ENCODE results near the gene LCMT2. TPM values are rescaled to one million over a fixed set of nuclear protein-coding genes. Genes with fewer than 3 reads are reported as not detected.

Gene LCMT2
- total RNA-seq, 1 donor from 2014 or later: 9.2 TPM

DNA sequence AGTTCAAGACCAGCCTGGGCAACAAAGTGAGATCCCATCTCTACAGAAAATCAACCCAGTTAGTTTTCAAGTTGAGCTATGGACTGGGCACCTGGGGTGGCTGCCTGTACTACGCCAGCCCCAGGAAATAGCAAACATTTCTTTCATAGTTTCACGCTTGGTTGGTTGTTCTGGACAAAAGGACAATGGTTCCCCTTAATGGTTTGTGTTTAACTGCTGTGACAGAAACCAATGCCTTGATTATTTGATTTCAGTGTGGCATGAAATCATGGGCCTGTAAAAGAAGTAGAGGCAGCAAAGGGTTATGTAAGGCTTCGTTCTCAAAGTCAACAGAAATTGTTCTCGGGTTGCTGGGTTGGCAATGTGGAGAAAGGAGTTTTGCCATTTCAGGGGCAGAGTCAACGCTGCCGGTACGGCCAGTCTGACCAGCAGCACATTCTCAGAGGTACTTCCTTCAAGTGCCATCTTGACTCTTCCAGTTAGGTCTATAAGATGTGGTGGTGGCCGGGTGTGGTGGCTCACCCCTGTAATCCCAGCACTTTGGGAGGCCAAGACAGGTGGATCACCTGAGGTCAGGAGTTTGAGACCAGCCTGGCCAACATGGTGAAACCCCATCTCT lies 12.7 kb downstream of the LCMT2 start:
- no peaks in the 10 kb centered on the region for H3K36me3 ChIP-seq (ENCODE audit: control insufficient read depth, insufficient read depth, low read length)
- TF ChIP-seq CTCF (IDR thresholded peaks at IDR 0.05; ENCODE audit: insufficient read depth, low read length, poor library complexity, severe bottlenecking): no peak
- H3K27me3 ChIP-seq (ENCODE audit: control insufficient read depth, insufficient read depth, low read length): no peaks in the 10 kb centered on the region
- H3K4me3 ChIP-seq (ENCODE audit: low read depth, low read length): no peak overlapping the region
- DNase-seq (ENCODE audit: low read depth): peak; percentile 34

DNA sequence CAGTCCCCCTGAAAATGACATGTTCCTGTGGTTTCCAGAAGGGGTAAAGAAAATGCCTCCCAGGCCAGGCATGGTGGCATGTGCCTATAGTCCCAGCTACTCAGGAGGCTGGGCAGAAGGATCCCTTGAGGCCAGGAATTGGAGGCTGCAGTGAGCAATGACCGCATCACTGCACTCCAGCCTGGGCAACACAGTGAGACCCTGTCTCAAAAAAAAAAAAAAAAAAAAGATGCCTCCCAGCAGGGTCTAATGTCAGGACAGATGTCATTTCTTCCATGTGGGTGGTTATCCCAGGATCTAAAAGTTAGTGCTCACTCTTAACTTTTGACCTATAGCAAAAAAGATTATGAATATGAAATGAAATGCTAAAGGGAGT lies 13.4 kb downstream of the LCMT2 start:
- Histone ChIP-seq H3K27me3 (ENCODE audit: control insufficient read depth, insufficient read depth, low read length) (no peaks in the 10 kb centered on the region), H3K4me3 (ENCODE audit: low read depth, low read length) (no peak overlapping the region), H3K36me3 (ENCODE audit: control insufficient read depth, insufficient read depth, low read length) (no peaks in the 10 kb centered on the region)
- TF ChIP-seq CTCF (IDR thresholded peaks at IDR 0.05; ENCODE audit: insufficient read depth, low read length, poor library complexity, severe bottlenecking): no peak
- DNase-seq (ENCODE audit: low read depth): no peak

DNA sequence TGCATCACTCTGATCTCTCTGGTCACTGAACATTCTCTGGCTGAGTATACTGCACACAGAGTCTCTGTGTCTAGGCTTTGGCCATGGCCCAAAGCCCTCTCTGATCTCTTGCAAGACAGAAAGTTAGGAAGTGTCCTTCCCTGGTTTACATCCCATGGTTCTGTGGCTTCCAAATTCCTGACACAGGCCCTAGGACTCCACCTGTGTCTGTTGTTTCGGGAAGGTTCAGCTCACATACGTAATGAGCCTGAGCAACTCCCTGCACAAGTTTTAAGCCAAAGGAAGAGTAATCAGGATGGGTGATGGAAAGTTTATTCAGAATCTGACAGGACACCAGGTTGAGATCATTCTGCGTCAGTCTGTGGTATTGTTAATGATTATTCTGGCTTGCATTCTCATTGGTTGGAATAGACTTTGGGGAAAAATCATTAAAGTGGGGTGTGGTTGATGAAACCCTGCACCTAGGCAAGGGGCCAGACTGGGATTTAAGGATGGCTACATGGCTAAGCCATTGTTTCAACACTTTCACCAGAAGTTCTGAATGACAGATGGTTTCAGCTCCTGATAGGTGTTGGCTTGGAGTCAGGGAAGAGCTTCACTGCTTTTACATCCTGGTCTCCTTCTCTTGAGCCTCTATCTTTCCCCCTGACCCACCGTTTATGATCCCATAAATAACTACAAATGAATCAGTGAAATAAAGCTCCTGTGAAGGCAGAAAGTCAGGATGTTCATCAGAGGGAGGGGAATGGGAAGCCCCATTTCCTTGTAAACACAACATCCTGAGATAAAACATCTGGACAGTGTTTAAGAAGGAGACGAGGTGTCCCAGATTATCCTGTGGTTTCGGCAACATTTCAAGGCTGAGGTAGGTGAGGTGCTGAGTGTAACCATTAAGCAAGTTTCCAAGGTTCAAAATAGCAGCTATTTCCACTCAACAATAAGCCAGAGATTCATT lies 14.1 kb downstream of the LCMT2 start:
- no peak for DNase-seq (ENCODE audit: low read depth)
- H3K27me3 ChIP-seq (ENCODE audit: control insufficient read depth, insufficient read depth, low read length): no peaks in the 10 kb centered on the region
- H3K4me3 ChIP-seq (ENCODE audit: low read depth, low read length): no peak overlapping the region
- no peak for TF ChIP-seq CTCF (IDR thresholded peaks at IDR 0.05; ENCODE audit: insufficient read depth, low read length, poor library complexity, severe bottlenecking)
- no peaks in the 10 kb centered on the region for H3K36me3 ChIP-seq (ENCODE audit: control insufficient read depth, insufficient read depth, low read length)

DNA sequence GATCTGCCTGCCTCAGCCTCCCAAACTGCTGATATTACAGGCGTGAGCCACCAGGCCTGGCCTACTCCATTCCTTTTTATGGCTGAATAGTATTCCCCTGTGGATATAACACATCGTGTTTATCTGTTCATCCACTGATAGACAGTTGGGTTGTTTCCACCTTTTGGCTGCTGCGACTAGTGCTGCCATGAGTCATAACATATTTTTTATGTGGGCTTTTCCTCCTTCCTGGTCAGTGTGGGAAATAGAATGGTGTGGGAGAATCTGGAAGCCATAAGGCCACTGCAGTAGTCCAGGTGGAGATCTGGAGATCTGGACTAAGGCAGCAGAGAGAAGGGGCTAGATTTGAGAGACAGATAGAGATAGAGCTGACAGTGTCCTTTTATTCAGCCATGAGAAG lies 16.2 kb downstream of the LCMT2 start:
- Histone ChIP-seq H3K36me3 (ENCODE audit: control insufficient read depth, insufficient read depth, low read length) (no peaks in the 10 kb centered on the region), H3K27me3 (ENCODE audit: control insufficient read depth, insufficient read depth, low read length) (no peaks in the 10 kb centered on the region), H3K4me3 (ENCODE audit: low read depth, low read length) (no peak overlapping the region)
- no peak for TF ChIP-seq CTCF (IDR thresholded peaks at IDR 0.05; ENCODE audit: insufficient read depth, low read length, poor library complexity, severe bottlenecking)
- DNase-seq (ENCODE audit: low read depth): no peak

DNA sequence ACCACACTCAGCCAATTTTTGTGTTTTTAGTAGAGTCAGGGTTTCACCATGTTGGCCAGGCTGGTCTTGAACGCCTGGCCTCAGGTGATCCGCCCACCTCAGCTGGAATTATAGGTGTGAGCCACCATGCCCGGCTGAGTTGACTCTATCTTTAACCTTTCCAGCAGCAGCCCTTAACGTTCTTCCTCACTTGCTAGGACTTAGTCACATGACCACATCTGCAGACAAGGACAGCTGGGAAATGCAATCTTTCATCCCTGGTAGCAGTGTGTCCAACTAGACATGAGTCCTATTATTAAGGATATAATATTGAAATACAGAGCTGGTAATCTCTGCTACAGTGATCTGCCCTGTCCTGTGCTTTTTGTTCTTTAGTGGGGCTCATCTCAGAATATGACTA lies 18.0 kb downstream of the LCMT2 start:
- no peaks in the 10 kb centered on the region for H3K36me3 ChIP-seq (ENCODE audit: control insufficient read depth, insufficient read depth, low read length)
- peaks cover 2% of the 10 kb centered on the region for H3K27me3 ChIP-seq (ENCODE audit: control insufficient read depth, insufficient read depth, low read length)
- no peak for DNase-seq (ENCODE audit: low read depth)
- no peak for TF ChIP-seq CTCF (IDR thresholded peaks at IDR 0.05; ENCODE audit: insufficient read depth, low read length, poor library complexity, severe bottlenecking)
- H3K4me3 ChIP-seq (ENCODE audit: low read depth, low read length): no peak overlapping the region
